ENCODE data around the gene ATP6V0A1. TPM values are rescaled to one million over a fixed set of nuclear protein-coding genes. Genes with fewer than 3 reads are reported as not detected.
A peak's percentile ranks its signal among the peaks of the same experiment; 100 is the strongest.

Gene ATP6V0A1
- total and polyA plus RNA-seq, 4 donors: 44.4 to 203 (median 74.5) TPM

GRCh38 chr17:42565523-42566214 lies 107.0 kb downstream of the ATP6V0A1 start:
- Histone ChIP-seq H3K4me1 (ENCODE audit: control insufficient read depth in 5 of 5, insufficient read depth in 5 of 5, low read length in 5 of 5) (peaks cover 3 to 37% (median 18%) of the 10 kb centered on the region in 5 donors), H3K4me3 (no peak overlapping the region)
- 91 to 93% methylated on average over 16 of the region's 16 CpGs for whole genome bisulfite sequencing, 2 donors

GRCh38 chr17:42566215-42566882 lies 107.7 kb downstream of the ATP6V0A1 start:
- TF ChIP-seq CTCF (IDR thresholded peaks at IDR 0.05; ENCODE audit: control extremely low read depth, extremely low read depth): no peak
- Histone ChIP-seq H3K27ac (ENCODE audit: low read depth in 1 of 2, low read length in 1 of 2) (peak overlapping the region; percentile 82 to 95), H3K36me3 (ENCODE audit: control insufficient read depth in 4 of 4, insufficient read depth in 4 of 4, low read length in 4 of 4) (peaks cover 13 to 41% (median 38%) of the 10 kb centered on the region in 4 donors), H3K9ac (ENCODE audit: insufficient read depth in 1 of 2, low read length in 2 of 2) (no peak overlapping the region), H3K4me3 (peak overlapping the region; percentile 4), H3K4me1 (ENCODE audit: control insufficient read depth in 5 of 5, insufficient read depth in 5 of 5, low read length in 5 of 5) (peaks cover 3 to 34% (median 18%) of the 10 kb centered on the region in 5 donors), H3K9me3 (ENCODE audit: control insufficient read depth in 4 of 4, insufficient read depth in 3 of 4, low read length in 3 of 4) (no peaks in the 10 kb centered on the region), H3K27me3 (ENCODE audit: control insufficient read depth in 3 of 3, insufficient read depth in 3 of 3, low read length in 2 of 3) (no peaks in the 10 kb centered on the region)
- peak; percentile 1 for ATAC-seq (ENCODE audit: insufficient read depth, low FRiP score)
- DNase-seq: no peak
- WGBS, 2 donors: 35 to 49% methylated on average over 28 of the region's 28 CpGs

More at GRCh38 chr17:42565523-42566214, 107.0 kb downstream of the ATP6V0A1 start:
- no peak for ATAC-seq (ENCODE audit: insufficient read depth, low FRiP score)
- H3K9ac ChIP-seq (ENCODE audit: insufficient read depth in 1 of 2, low read length in 2 of 2): no peak overlapping the region
- DNase-seq: no peak
- H3K36me3 ChIP-seq (ENCODE audit: control insufficient read depth in 4 of 4, insufficient read depth in 4 of 4, low read length in 4 of 4): peaks cover 13 to 39% (median 36%) of the 10 kb centered on the region in 4 donors
- H3K27ac ChIP-seq (ENCODE audit: low read depth in 1 of 2, low read length in 1 of 2): peak overlapping the region in 1 of 2 donors; percentile 95
- no peak for TF ChIP-seq CTCF (IDR thresholded peaks at IDR 0.05; ENCODE audit: control extremely low read depth, extremely low read depth)
- H3K9me3 ChIP-seq (ENCODE audit: control insufficient read depth in 4 of 4, insufficient read depth in 3 of 4, low read length in 3 of 4): no peaks in the 10 kb centered on the region
- no peaks in the 10 kb centered on the region for H3K27me3 ChIP-seq (ENCODE audit: control insufficient read depth in 3 of 3, insufficient read depth in 3 of 3, low read length in 2 of 3)

GRCh38 chr17:42566883-42567573 lies 108.3 kb downstream of the ATP6V0A1 start, which contains the start of gene MLX:
MLX (plus strand) TSS chr17:42567100; CDS start chr17:42567125, 25 bp downstream.
- Histone ChIP-seq H3K9ac (ENCODE audit: insufficient read depth in 1 of 2, low read length in 2 of 2) (peak within 1 kb of the TSS; percentile 53 to 69), H3K9me3 (ENCODE audit: control insufficient read depth in 4 of 4, insufficient read depth in 3 of 4, low read length in 3 of 4) (no peaks in the 10 kb centered on the region), H3K4me1 (ENCODE audit: control insufficient read depth in 5 of 5, insufficient read depth in 5 of 5, low read length in 5 of 5) (peaks cover 3 to 31% (median 18%) of the 10 kb centered on the region in 5 donors), H3K27ac (ENCODE audit: low read depth in 1 of 2, low read length in 1 of 2) (peak within 1 kb of the TSS; percentile 95 to 97), H3K4me3 (peak within 1 kb of the TSS; percentile 79), H3K27me3 (ENCODE audit: control insufficient read depth in 3 of 3, insufficient read depth in 3 of 3, low read length in 2 of 3) (no peaks in the 10 kb centered on the region), H3K36me3 (ENCODE audit: control insufficient read depth in 4 of 4, insufficient read depth in 4 of 4, low read length in 4 of 4) (peaks cover 13 to 48% (median 43%) of the 10 kb centered on the region in 4 donors)
- peak; percentile 82 for ATAC-seq (ENCODE audit: insufficient read depth, low FRiP score)
- TF ChIP-seq CTCF (IDR thresholded peaks at IDR 0.05; ENCODE audit: control extremely low read depth, extremely low read depth): no peak
- whole genome bisulfite sequencing, 2 donors: 0% methylated on average over 59 to 72 of the region's 72 CpGs
- DNase-seq: peak; percentile 93 to 94 (median 94)
